GM18507 (cell line): ENCODE measurements around the gene DEAF1.

Source experiments
- DNase-seq: peaks from one replicate; pipeline ENCODE4 v3.0.0; 2011; ENCODE audit warnings: low read depth; ENCODE audit not compliant: insufficient read length; ENCODE audit errors: extremely low spot score
- FAIRE-seq: peaks from 2 replicates; lab custom pipeline; 2011; peaks lifted over from hg19 to GRCh38; lab: Jason Lieb, UNC

Gene DEAF1

DNA sequence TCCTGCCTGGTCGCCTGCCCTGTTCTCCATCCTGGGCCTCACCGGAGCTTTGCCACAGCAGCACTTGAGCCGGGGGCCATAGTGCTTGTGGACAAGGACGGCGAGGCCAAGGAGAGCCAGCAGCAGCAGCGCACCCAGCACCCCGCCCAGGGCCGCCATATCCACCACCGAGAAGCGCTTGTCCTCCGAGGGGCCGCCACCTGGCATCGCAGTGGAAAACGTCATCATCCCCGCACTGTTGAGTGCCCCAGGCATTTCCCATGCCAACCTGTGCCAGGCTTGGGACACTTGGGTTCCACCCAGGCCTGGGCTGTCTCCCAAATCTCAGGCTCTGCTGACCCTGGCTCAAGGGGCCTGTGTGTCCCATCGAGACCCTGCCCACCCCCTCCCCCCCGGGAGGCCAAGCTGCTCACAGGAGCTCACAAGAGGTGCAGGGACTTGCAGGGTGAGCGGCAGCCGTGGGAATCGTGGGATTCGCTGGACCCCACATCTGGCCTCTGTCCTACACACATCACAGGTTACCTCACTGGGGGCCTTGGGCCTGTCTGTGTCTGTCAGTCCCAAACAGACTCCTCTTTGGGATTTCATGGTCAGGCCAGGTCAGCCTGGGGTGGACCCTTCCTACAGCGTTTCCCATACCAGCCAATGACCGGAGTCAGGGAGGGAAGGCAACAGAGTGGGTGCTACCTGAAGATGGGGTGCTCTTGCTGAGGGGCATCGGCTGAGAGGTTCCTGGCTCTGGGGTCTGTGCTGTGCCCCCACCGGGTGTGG, 76.9 kb downstream of the DEAF1 start:
- no peak for DNase-seq
- FAIRE-seq = no peak

DNA sequence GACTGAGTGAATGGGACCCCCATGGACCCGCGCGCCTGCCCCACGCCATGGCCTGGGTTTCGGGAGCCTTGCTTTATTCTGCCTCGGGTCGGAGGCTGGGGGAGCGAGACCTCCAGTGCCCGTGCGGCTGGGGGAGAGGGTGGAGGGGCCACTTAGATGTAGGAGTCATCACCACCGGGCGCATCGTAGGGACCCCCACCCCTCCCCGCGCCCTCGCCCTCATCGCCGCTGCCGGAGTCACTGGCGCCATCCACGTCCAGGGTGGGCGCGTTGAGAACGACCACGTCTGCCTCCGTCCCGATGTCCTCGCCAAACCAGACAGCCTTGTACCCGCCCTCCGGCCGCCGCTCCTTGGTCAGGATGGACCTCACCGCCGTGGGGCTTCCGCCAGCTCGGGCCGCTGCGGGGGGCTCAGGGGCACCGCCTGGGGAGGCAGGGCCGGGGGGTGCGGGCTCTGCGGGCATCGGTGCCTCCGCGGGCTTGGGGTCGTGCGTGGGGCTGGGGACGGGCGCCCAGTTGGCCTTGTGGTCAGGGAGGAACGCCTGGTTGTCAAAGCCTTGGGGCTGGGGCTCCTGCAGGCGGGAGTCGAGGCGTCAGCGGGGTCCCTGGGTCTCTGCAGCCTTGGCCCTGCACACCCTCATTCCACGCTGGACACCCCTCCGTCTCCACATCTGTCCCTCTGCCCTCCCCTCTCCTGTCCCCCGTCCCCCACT, 77.7 kb downstream of the DEAF1 start:
- FAIRE-seq = no peak

GRCh38 chr11:616320-617198, 78.5 kb downstream of the DEAF1 start:
- FAIRE-seq (no peak), DNase-seq (no peak)

More for the DNA sequence above, 77.7 kb downstream of the DEAF1 start:
- no peak for DNase-seq

DNA sequence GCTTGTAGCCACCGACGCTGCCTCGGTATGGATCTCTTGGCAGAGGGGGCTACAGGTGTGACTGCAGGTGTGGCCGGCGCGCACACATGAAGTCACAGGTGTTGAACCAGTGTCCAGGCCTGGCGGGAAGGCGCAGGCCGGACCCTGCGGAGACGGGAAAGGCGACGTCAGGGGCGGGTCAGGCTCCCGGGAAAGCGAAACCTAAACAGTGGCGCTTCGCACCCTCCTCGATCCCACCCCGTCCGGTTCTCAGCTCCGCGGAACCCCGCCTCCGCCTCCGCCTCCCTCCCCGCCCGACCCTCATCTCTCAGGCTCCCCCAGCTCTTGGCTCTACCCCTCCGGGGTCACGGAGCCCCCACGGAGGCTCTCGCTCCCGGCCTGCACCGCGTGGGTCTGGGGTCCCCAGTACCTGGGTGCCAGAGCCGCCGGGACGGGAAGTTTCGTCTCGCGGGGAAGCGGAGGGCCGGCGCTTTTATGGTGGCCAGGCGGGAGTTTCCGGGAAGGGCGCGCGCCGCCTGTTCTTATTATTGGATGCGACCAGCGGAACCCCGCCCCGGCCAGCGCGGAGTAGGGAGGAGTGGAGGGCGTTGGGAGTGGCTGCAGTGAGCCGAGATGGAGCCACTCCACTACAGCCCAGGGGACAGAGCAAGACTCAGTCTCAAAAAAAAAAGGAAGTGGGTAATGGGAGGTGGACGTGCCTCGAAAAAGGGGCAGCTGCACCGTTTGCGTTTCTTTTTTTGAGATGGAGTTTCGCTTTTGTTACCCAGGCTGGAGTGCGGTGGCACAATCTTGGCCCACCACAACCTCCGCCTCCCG, 79.3 kb downstream of the DEAF1 start, which contains the start of gene IRF7:
TSS of gene IRF7 (minus strand) at position 447 of the 816 bp plus-strand sequence. CDS start 586 bp downstream, outside the sequence.
- FAIRE-seq = peak; percentile 99
- peak; percentile 87 for DNase-seq

GRCh38 chr11:614623-615503, 80.2 kb downstream of the DEAF1 start:
- no peak for FAIRE-seq

DNA sequence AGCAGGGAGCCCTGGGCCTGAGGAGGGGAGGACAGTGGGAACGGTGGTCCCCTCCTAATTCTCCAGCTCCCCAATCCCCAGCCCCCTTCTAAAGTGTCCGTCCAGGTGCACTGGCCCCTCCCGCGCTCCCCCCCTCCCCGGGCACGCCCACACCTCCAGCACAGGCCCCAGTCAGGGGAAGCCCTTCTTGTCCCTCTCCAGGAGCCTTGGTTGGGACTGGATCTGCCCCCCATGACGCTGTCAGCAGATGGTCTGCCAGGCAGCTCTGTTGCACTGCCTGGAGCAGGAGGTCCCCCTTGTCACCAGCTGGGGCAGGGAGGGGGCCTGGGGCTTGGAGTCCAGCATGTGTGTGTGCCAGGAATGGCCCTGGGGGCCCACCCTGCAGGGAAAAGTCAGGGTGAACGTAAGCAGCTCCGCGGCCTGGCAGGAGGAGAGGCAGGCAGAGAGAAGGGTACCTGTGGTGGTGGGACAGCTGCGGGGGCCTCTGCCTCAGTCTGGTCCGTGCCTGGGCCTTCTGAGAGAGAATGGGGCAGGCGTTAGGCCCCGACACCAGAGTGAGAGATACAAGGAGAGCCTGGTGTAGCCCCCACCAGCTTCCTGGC, 80.9 kb downstream of the DEAF1 start:
- no peak for FAIRE-seq
- DNase-seq = no peak

More at GRCh38 chr11:614623-615503, 80.2 kb downstream of the DEAF1 start:
- DNase-seq = no peak

- DNase-seq (peak; percentile 55), FAIRE-seq (peak; percentile 48)
Observed at GRCh38 chr11:613369-613968, 81.6 kb downstream of the DEAF1 start.

GRCh38 chr11:612961-613300, 82.1 kb downstream of the DEAF1 start:
- no peak for DNase-seq
- FAIRE-seq = no peak

DNA sequence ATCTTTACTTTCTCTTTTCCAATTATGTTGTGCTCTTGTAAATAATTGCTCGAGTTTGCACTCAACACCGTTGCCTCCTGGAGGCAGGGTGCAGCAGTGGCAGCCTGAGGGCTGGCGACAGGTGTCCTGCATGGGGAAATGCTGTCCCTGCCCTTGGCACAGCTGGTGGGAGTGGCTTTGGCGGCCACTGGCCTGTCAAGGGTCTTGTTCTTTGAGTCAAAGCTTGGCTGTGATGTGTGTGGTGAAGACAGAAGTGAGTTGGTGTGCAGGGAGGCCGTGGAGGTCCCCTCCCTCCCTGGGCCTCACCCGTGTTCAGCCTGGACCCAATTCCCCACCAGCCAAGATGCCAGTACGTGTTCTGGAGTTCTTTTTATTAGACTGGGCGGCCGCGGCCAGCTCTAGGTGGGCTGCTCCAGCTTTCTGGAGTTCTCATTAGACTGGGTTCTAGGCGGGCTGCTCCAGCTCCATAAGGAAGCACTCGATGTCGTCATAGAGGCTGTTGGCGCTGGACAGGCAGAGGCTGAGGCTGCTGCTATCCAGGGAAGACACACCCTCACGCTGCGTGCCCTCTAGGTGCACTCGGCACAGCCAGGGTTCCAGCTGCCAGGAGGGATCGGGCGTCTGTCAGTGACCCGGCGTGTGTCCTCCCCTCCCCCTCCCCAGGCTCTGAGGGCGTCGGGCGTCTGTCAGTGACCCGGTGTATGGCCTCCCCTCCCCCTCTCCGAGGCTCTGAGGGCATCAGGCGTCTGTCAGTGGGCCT, 82.6 kb downstream of the DEAF1 start:
- FAIRE-seq (no peak), DNase-seq (no peak)

DNA sequence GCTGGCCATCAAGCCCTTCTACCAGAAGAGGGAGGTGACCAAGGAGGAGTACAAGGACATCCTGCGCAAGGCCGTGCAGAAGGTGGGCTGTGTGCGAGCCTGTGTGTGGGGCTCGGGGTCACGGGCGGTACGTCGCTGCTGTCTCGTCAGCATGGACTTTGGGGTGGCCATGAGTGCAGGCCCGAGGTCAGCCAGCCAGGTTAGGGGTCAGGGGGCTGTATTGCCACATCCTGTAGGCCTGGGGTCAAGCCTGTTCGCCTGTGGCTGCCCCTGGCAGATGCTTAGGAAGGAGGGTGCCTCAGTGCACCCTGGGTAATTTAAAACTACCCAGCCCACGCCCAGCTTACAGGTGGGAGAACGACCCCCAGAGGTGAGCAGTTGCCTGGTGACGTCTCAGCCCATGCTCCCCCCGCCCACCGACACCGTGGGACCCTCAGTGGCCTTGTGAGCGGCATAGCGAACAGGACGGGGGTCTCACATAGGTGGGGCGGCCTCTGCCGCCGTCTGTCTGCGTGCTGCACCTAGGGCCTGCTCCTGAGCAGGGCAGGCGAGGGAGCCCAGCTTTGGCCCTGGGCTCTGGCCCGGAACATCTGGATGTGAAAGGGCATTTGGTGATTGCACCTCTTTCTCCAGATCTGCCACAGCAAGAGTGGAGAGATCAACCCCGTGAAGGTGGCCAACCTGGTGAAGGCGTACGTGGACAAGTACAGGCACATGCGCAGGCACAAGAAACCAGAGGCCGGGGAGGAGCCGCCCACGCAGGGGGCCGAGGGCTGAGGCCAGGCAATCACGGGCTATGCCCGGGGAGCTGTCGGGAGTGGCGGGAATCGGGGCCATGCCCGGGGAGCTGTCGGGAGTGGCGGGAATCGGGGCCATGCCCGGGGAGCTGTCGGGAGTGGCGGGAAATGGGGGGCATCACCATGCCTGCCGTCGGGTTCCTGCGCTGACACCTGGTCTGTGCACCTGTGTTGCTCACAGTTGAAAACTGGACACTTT, 83.7 kb downstream of the DEAF1 start:
- no peak for FAIRE-seq
- no peak for DNase-seq

GRCh38 chr11:610146-610801, 84.7 kb downstream of the DEAF1 start:
- FAIRE-seq (no peak), DNase-seq (no peak)

- DNase-seq (no peak), FAIRE-seq (no peak)
Observed at GRCh38 chr11:609341-609811, 85.6 kb downstream of the DEAF1 start.

- no peak for FAIRE-seq
Observed at GRCh38 chr11:608791-609251, 86.2 kb downstream of the DEAF1 start.

GRCh38 chr11:607971-608659, 86.9 kb downstream of the DEAF1 start:
- DNase-seq (no peak), FAIRE-seq (no peak)

More at GRCh38 chr11:608791-609251, 86.2 kb downstream of the DEAF1 start:
- DNase-seq = no peak
